GM12801 (cell line): ENCODE data around the gene NCF4.

Experiments
- CTCF ChIP-seq: IDR thresholded peaks from one replicate; pipeline ENCODE4 v1.5.1; 2011; ENCODE audit warnings: control low read depth; ENCODE audit not compliant: insufficient read length; ENCODE audit errors: extremely low read depth

Gene NCF4

DNA sequence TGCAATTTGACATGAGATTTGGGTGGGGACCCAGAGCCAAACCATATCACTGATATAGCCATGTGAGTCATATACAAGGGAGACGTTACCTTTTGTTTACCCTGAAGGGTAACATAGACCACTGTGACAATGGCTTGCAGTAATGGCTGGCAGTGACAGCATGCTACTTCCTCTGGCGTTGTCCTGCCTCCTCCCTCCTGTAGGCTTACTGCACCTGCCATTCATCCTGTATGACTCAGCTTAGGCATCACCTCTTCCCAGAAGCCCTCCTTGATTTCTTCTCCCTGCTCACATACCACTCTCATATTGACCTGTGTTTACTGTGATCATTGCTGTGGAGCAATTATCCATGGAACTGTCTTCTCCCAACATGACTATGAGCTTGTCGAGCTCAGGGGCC is 32.0 kb upstream of the NCF4 start:
- TF ChIP-seq CTCF = no peak

- TF ChIP-seq CTCF = no peak
These were observed 31.3 kb upstream of the NCF4 start for GRCh38 chr22:36829370-36830002.

- no peak for TF ChIP-seq CTCF
These were observed 30.2 kb upstream of the NCF4 start for GRCh38 chr22:36830601-36831000.

GRCh38 chr22:36831206-36831605 is 29.6 kb upstream of the NCF4 start:
- no peak for TF ChIP-seq CTCF

DNA sequence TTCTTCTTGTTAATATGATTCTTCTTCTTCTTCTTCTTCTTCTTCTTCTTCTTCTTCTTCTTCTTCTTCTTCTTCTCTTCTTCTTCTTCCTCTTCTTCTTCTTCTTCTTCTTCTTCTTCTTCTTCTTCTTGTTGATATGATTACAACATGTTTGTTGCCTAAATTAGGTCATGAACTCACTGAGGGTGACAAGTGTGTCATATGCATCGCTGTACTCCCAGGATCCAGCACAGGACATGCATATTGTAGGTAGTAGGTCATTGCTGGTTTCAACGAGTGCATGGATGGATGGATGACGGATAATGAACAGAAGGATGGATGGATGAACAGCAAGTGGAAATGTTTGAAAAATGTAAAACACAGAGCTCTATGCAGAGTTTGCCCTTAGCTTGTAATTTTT is 29.1 kb upstream of the NCF4 start:
- TF ChIP-seq CTCF = no peak

GRCh38 chr22:36833073-36833472 is 27.7 kb upstream of the NCF4 start:
- no peak for TF ChIP-seq CTCF

DNA sequence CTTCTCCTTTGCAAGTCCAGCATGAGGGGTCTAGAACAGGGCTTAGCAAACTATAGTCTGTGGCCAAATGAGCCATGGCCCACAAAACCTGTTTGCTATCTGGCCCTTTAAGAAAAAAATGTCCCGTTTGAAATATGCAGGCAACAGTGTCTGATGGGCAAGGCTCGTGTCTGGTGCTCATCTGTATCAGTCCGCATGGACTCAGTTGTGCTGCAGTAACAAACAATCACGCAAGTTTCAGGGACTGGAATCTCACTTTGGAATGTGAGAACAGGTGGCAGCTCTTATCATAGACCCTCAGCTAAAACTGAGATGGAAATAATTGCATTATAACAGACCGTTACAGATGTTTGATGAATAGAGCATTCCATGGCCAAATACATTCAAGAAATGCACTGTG is 24.9 kb upstream of the NCF4 start:
- TF ChIP-seq CTCF = no peak
